ENCODE data around the gene ZBTB39. TPM values are rescaled to one million over a fixed set of nuclear protein-coding genes. Genes with fewer than 3 reads are reported as not detected.
"Not testable (repeated sequence)": the region's sequence is repeated elsewhere in the genome, so short reads cannot be mapped to it uniquely, and the experiment has no call there.

ZBTB39 gene, protein sequence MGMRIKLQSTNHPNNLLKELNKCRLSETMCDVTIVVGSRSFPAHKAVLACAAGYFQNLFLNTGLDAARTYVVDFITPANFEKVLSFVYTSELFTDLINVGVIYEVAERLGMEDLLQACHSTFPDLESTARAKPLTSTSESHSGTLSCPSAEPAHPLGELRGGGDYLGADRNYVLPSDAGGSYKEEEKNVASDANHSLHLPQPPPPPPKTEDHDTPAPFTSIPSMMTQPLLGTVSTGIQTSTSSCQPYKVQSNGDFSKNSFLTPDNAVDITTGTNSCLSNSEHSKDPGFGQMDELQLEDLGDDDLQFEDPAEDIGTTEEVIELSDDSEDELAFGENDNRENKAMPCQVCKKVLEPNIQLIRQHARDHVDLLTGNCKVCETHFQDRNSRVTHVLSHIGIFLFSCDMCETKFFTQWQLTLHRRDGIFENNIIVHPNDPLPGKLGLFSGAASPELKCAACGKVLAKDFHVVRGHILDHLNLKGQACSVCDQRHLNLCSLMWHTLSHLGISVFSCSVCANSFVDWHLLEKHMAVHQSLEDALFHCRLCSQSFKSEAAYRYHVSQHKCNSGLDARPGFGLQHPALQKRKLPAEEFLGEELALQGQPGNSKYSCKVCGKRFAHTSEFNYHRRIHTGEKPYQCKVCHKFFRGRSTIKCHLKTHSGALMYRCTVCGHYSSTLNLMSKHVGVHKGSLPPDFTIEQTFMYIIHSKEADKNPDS
- polyA plus RNA-seq (ENCODE audit: insufficient read length in 10 of 10) = 1 to 10 TPM; 4.6 to 7.0 (median 5.7) TPM
- long read RNA-seq, donor 1, full-length matches to known transcripts = 2 of 2 reads
- long read RNA-seq, donor 1, partial matches to known transcripts = 0 of 2 reads
- long read RNA-seq, donor 1, other reads (novel, unspliced or antisense) = 0 of 2 reads
- long read RNA-seq, donor 2, full-length matches to known transcripts = 1 of 1 reads
- long read RNA-seq, donor 2, partial matches to known transcripts = 0 of 1 reads
- long read RNA-seq, donor 2, other reads (novel, unspliced or antisense) = 0 of 1 reads
- long read RNA-seq, donor 3 = 0 reads
- long read RNA-seq, donor 4, full-length matches to known transcripts = 1 of 1 reads
- long read RNA-seq, donor 4, partial matches to known transcripts = 0 of 1 reads
- long read RNA-seq, donor 4, other reads (novel, unspliced or antisense) = 0 of 1 reads
- long read RNA-seq, donor 5, full-length matches to known transcripts = 4 of 4 reads
- long read RNA-seq, donor 5, partial matches to known transcripts = 0 of 4 reads
- long read RNA-seq, donor 5, other reads (novel, unspliced or antisense) = 0 of 4 reads
- long read RNA-seq, donor 6 = 0 reads
- long read RNA-seq, donor 7, full-length matches to known transcripts = 4 of 4 reads
- long read RNA-seq, donor 7, partial matches to known transcripts = 0 of 4 reads
- long read RNA-seq, donor 7, other reads (novel, unspliced or antisense) = 0 of 4 reads
- long read RNA-seq, donor 8, full-length matches to known transcripts = 4 of 4 reads
- long read RNA-seq, donor 8, partial matches to known transcripts = 0 of 4 reads
- long read RNA-seq, donor 8, other reads (novel, unspliced or antisense) = 0 of 4 reads
- long read RNA-seq, donor 9 = 0 reads

DNA sequence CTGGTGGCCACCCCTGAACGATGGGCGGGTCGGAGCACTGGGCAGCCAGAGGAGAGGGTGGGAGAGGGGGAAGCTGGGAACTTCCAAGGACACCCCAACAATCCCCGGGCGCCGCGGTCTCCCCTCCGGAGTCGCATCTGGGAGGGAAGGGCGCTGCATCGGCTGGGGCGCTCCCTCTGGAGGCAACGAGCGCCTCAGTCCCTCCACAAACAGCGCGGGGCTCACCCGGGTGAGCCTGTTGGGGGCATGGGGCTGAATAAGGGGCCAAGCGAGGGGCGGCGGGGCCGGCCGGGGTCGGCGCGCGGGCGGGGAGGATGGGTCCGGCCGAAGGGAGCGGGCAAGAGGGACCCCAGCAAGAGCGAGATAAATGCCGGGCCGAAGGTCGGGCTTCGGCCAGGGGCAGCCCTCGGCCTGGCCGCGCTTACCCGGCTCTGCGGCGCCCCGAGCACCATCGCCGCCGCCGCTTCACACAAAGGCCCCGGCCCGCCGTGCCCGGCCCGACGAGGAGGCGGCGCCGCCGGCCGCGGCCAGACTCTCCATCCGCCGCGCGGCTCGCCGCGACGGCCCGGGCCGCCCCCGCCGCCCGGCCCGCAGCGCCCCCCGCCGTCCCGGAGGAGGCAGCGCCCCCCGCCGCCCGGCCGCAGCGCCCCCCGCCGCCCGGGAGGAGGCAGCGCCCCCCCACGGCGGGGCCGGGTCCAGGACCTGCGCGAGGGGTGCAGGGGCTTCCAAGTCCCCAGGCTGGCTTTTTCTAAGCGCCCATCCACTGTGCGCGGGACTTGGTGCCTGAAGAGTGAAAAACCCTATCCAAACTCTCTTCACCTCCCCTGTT is at the start of gene ZBTB39:
Gene ZBTB39, minus strand, starts transcription at position 567 of the 829 bp plus-strand sequence. CDS start 1,629 bp downstream, outside the sequence.
- DNase-seq = peak; percentile 51 to 76 (median 57)

DNA sequence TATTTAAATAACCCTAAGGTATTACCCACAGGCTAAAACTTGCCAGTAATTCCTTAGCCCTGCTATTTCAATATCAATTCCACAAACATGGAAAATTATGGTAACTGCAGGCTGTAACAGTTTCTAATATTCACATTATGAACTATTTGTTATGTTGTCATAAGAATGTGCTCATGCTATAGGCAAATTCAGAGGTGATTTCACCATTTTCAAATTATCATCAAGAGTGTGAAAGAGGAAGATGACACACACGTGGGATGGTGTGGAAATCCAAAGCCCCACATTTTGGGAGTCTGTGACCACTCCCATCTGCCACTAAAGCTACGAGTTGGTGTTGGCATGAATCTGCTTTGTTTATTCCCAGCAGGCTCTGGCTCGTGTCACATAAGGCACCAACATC is 49.5 kb upstream of the ZBTB39 start:
- DNase-seq = no peak

DNA sequence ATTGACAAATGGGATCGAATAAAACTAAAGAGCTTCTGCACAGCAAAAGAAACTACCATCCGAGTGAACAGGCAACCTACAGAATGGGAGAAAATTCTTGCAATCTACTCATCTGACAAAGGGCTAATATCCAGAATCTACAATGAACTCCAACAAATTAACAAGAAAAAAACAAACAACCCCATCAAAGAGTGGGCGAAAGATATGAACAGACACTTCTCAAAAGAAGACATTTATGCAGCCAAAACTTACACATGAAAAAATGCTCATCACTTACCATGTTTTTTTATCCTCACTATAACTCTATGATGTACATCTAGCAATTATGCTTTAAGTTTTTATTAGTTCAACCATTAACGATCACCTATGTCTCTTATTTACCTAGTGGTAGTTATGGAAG is 47.6 kb upstream of the ZBTB39 start:
- DNase-seq = not testable (repeated sequence)

DNA sequence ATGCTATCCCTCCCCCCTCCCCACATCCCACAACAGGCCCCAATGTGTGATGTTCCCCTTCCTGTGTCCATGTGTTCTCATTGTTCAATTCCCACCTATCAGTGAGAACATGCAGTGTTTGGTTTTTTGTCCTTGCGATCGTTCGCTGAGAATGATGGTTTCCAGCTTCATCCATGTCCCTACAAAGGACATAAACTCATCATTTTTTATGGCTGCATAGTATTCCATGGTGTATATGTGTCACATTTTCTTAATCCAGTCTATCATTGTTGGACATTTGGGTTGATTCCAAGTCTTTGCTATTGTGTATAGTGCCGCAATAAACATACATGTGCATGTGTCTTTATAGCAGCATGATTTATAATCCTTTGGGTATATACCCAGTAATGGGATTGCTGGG is 46.8 kb upstream of the ZBTB39 start:
- not testable (repeated sequence) for DNase-seq

DNA sequence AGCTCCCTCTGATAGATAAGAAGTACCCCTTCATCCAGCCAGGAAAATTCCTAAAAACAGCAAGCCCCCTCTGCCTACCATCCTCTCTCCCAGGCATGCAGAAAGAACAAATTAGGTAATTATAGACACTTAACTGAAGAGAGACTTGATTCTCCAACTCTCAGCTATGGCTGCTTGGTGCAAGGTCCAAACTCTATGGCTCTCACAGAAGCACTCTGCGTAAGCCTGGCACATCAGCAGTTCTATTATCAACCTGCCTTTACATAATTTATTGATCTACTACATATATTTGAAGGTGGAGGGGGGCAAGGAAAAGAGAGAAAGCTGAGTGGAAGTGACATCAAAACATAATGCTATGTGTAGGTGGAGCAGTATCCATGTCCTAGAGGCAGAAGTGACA is 44.7 kb upstream of the ZBTB39 start:
- no peak for DNase-seq

DNA sequence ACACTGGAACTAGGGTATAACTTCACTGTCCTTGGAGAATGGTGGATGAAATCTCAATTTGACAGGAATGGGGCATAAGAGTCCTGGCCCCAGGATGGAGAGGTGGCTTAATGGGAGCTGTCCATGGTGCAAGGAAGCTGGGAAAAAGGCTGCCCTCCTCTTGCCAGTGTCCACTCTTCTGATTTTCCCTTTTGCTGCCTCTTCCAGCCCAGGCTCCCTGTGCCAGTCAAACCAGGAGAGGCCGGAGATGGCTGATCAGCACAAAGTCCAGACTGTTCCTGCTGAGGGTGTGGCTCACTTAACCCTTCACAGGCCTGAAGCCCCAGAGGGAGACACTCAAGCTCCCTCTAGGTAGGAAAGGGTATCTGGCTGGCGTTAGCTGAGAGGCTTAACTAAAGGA is 43.5 kb upstream of the ZBTB39 start, which contains the start of gene MYO1A:
Gene MYO1A, minus strand, starts transcription at position 240 of the 400 bp plus-strand sequence. CDS start 1,806 bp downstream, outside the sequence.
- DNase-seq = no peak

DNA sequence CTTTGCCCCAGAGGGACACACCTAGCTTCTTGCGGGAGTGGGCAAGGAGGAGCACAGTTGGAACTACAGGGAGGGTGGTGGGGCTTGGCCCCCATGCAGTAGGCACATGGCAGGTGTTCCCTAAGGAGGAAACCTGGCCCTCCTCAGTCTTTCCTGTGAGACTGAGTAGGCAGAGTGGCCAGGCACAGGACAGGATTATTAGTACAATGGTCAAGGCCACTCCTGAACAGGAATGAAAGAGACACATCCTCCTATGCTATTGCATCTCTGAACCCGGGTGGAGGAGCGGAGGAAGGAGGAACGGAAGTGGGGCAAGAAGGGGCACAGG is 42.7 kb upstream of the ZBTB39 start:
- no peak for DNase-seq

DNA sequence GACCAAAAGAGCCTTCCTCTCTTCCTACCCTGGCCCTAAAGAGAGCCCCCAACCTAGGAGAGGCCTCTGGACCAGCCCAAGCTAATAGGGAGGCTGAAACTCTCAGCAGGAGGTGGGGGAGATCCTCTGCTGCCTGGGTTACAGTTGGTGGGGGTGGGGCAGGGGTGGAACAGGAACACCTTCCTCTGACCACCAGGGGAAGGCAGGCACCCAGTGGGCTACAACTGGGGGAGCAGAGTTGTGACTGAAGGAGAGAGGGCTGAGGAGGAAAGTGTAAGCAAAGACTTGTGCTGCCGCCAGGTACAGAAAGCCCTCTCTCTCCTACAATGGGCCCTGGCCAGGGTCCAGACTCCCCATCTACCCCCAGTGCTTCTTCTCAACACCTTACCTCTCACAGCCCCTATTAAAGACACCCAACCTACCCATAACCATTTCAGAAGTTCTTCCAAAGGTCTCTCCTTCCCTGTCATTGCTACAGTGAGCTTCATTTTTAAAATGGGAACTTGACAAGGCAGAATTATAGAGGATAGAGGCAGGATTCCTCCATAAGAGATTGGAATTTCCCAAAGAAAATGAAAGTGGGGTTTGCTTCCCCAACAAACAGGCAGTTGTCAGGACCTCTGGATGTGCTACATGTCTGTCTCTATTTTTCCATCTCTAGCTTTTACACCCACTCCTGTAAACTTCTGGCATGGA is 42.2 kb upstream of the ZBTB39 start:
- DNase-seq = no peak

DNA sequence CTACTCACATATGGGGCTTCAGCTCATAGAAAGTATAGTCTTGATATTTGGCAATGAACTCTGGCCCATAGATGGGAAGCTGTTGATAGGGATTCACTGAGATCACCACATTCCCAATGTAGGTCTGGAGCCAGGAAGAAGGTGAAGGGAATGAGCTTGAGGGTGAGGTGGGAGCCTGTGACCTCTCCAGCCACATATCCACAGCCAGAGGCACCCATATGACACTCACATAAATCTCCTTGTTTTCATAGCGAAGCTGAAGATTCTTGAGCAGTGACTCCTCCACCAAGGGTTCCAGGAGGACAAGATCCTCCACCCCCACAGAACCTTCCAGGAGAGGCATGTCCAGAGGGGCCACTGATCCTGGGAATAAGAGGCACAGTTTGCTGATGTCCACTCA is 41.6 kb upstream of the ZBTB39 start:
- no peak for DNase-seq

DNA sequence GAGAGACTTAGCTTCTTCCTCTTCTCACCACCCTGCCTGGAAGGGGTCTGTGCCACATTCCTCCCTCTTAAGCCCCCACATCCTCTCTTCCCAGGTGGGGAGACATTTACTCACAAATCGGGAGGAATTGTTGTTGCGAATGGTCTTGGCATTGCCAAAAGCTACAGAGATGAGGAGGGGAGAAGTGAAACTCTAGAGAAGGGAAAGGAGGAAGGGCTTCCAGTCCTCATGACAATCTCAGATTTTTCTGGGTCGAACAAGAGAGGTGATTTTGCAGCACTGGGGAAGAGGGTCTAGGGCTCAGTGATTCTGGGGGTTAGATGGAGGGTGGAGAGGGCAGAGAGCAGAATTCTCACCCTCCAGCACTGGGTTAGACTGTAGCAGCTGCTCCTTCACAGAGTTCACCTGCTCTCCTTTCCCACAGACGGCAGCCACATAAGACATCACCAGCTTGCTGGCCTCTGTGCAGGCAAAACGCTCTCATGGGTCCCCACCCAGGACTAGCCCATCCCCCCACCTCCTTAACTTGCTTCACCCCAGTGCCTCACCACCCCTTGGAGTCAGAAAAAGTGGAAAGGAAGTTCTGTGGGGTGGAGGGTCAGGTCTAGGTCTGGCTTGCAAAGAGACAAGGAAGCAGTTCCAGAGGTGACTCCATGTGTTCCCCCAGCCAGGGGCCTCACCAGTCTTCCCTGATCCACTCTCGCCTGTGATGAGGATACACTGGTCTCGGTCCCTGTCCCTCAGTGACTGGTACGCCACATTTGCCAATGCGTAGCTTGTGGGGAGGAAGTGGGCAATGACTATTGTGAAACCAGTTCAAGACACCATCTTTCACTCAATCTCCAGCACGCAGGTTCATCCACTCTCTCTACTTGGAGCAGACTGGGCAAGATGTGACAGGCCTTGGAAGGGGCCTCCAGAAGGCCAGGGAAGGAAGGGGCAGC is 40.9 kb upstream of the ZBTB39 start:
- DNase-seq = no peak

DNA sequence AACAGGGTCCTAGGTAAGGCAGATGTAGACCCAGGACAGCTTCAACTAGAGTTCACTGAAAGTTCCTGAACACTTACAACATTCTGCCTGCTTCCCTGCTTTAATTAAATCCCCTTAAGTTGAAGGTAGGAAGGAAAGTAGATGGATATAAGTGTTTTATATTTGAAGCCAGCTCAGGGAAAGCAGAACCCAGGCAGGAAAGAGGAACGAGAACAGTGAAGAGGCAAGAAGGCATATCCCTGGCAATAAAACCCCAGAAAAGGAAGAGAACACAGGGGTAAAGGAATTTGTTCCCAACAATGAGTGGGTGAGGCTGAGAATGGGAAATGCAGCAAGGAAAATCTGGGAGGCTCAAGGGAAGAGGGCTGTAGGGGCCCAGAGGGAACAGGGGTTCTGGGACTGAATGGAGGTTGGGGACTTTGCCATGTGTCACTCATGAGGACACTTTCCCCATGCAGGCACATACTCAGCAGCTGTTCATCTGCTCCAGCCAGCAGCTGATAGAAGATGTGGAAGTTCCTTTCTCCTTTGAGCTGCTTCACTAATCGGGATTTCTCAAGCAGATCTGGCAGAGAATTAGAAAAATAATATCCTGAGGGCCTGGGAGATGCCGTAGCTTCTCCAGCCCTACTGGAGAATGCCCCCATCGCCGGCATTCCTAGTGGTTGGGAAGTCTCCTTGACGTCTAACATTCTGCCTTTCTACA is 39.9 kb upstream of the ZBTB39 start:
- no peak for DNase-seq

DNA sequence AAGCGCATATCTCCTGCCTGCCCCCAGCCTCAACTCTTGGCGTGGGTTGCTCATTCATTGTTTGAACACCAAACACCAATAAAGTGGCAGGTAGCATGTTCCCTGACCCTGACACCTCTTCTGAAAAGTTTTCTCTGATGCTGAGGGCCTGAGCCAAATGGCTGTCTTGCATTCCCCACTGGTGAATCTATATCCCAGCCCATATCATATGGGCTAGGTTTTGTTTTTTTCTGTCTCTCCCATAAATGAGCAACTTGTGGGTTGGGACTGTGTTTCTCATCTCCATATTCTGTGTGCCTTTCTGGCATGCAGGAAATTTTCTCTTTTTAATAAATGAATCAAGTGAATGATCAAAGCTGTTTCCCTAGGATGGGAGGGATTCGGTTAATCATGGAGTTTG is 38.5 kb upstream of the ZBTB39 start:
- no peak for DNase-seq

DNA sequence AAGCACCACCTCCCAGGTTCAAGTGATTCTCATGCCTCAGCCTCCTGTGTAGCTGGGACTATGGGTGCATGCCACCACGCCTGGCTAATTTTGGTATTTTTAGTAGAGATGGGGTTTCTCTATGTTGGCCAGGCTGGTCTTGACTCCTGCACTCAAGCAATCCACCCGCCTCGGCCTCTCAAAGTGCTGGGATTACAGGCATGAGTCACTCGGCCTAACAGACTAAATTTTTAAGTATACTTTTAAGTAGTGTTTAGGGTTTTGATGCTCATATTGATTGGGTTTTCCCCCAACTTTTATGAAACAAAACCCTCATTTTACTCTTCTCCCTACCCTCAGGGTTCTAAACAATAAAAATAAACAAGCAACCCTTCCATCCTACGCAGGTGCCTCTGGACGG is 38.1 kb upstream of the ZBTB39 start:
- no peak for DNase-seq

DNA sequence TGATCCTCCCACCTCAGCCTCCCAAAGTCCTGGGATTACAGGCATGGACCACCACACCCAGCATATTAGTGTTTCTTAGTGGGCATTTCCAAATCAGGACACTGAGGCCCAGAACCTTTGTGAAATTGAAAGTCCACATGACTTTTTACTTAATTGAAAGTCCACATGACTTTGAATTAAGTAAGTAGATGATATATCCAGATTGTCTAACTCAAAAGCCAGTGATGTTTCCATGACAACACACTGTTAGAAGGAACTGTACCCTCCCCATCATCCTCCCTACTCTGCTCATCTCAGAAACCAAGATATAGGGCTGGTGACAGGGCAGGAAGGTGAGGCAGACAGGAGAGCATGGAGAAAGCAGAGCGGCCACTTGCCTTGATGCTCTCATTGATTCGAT is 36.3 kb upstream of the ZBTB39 start:
- no peak for DNase-seq

DNA sequence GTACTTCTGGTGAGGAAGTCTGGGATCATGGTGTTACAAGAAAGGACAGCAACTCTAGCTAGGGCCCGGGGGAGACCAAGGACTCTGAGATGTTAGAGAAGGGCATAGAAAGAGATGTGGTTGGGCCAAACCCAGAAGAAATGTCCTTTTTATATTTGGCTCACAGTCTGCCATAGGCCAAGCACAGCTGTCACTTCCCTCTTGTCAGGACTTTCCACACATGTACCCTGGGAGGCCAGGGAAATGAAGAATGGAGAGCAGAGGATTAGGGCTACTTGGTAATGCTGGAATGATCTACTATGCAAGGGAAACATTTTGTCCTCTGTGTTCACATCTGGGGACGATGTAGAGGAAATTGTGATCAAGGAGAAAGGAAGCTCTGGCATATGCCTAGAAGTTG is 34.4 kb upstream of the ZBTB39 start:
- DNase-seq = no peak

DNA sequence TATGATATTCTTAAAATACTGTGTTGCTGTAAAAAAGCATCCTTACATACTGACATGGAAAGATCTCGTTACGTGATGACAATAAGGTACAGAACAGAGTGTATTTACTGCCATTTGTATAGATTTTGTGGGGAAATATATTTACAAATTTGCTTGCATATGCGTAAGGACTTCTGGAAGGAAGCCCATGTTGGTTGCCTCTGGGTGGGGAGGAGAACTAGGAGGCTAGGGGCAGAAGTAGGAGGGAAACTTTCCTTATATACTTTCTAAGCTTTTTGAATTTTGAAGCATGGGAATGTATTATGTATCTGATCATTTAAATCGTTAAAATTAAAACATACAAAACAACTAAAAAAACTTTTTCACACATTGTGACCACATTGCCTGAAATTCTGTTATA is 33.9 kb upstream of the ZBTB39 start:
- DNase-seq = no peak

DNA sequence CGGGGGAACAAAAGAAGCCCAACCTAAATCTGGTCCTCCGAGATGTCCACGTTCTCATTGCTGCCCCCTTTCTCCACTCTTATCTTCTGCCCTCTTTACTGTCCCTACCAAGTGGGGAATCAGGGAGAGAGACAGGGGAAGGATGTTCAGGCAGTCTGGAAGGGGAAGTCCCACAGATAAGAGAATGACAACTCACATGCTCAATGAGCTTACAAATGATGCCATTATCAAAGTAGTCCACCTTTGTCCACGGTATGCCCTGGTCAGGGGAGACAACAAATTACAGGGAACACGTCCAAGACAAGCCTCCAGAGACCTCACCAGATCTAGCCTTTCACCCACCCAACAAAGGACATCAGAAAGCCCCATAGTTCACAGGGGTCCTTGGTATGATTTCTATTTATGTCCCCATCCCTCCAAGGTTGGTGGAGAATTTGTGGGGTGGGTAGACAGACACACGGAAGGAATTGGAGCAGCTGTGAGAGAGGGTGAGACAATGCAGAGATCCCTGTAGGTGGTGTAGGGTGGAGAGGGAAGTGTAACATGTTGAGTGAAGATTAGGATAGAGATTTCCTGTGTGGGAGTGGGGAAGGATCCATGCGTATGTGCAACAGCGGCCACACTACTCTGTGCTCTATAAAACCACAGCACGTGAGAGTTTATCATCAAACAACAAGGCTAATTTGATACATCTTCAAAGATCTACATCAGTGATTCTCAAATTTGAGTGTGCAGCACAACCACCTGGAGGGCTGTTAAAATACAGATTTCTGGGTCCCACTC is 32.9 kb upstream of the ZBTB39 start:
- no peak for DNase-seq
